Endodermal cell (in vitro differentiated cells): ENCODE measurements around the gene NANOGP8. TPM values are rescaled to one million over a fixed set of nuclear protein-coding genes. Genes with fewer than 3 reads are reported as not detected.

Experiments used
- DNase-seq: peaks from one replicate; pipeline ENCODE4 v3.0.0-alpha.2; 2017
- H3K27ac ChIP-seq: 2 replicates; pipeline ENCODE4 v1.5.1; 2013; ENCODE audit warnings: mild to moderate bottlenecking, low read depth, low read length, moderate library complexity
- H3K27me3 ChIP-seq: 2 replicates; pipeline ENCODE4 v1.6.1; 2013; ENCODE audit warnings: mild to moderate bottlenecking, low read length, moderate library complexity; ENCODE audit not compliant: insufficient read depth, control insufficient read depth, poor library complexity, severe bottlenecking
- H3K36me3 ChIP-seq: 2 replicates; pipeline ENCODE4 v1.7.0; 2013; ENCODE audit warnings: mild to moderate bottlenecking, low read length, moderate library complexity; ENCODE audit not compliant: control insufficient read depth, insufficient read depth
- H3K4me1 ChIP-seq: one replicate; pipeline ENCODE4 v1.7.0; 2013; ENCODE audit warnings: low read length; ENCODE audit not compliant: control insufficient read depth, insufficient read depth
- H3K4me3 ChIP-seq: 2 replicates; pipeline ENCODE4 v1.5.1; 2013; ENCODE audit warnings: mild to moderate bottlenecking, low read length, moderate library complexity
- H3K9ac ChIP-seq: 2 replicates; pipeline ENCODE4 v1.6.1; 2013; ENCODE audit warnings: mild to moderate bottlenecking, low read length, moderate library complexity; ENCODE audit not compliant: poor library complexity, severe bottlenecking; ENCODE audit errors: extremely low read depth
- H3K9me3 ChIP-seq: 2 replicates; pipeline ENCODE4 v1.6.1; 2013; ENCODE audit warnings: mild to moderate bottlenecking, low read length, moderate library complexity; ENCODE audit not compliant: control insufficient read depth
- H3K27ac Mint-ChIP-seq: 2 replicates; pipeline ENCODE4 v1.8.0; 2020; ENCODE audit warnings: mixed read lengths
- H3K27me3 Mint-ChIP-seq: 2 replicates; pipeline ENCODE4 v1.8.0; 2021; ENCODE audit warnings: mild to moderate bottlenecking, mixed read lengths; ENCODE audit not compliant: insufficient read depth
- H3K36me3 Mint-ChIP-seq: 2 replicates; pipeline ENCODE4 v1.8.0; 2020; ENCODE audit warnings: low read depth, mixed read lengths
- H3K4me1 Mint-ChIP-seq: 2 replicates; pipeline ENCODE4 v1.8.0; 2020; ENCODE audit warnings: mixed read lengths
- H3K4me3 Mint-ChIP-seq: 2 replicates; pipeline ENCODE4 v1.8.0; 2020; ENCODE audit warnings: mild to moderate bottlenecking, moderate library complexity, mixed read lengths
- H3K9me3 Mint-ChIP-seq: 2 replicates; pipeline ENCODE4 v1.8.0; 2020; ENCODE audit warnings: mild to moderate bottlenecking, mixed read lengths
- WGBS, 2 experiments: methylation state at CpG; one replicate each; pipeline versions ENCODE4 v1.1.5 to v1.1.7; 2013; ENCODE audit warnings: missing lambda C conversion rate in 2 of 2, mixed read lengths in 1 of 2; ENCODE audit not compliant: insufficient coverage in 1 of 2, insufficient read length in 1 of 2; 5-methylcytosine and 5-hydroxymethylcytosine counted together
- total RNA-seq, 2 donors: library from RNA; stranded (reverse); fragmentation: NEBNext Ultra II Directional in 1 of 2; extraction: Animal tissue kit (Norgen Biotek cat#: 25700) in 1 of 2; gene quantifications; 2 replicates in 1 of 2; 3 replicates in 1 of 2; pipeline ENCODE4 v1.2.1, GENCODE V29; 2021
- TF ChIP-seq, protein P1 (sequence below): fragments of 200-600 bp; sonication (generic); conservative IDR thresholded peaks from 2 replicates; pipeline ENCODE4 v1.5.0; 2021; ENCODE audit warnings: antibody characterized with exemption, mild to moderate bottlenecking

The NANOGP8 gene
- total RNA-seq, 2 donors from 2014 or later, result 1.5 to 47.2 TPM

- peaks cover 10% of the 10 kb centered on the region for H3K9me3 ChIP-seq
- H3K27ac Mint-ChIP-seq, result no peak overlapping the region
- H3K27me3 Mint-ChIP-seq, result no peaks in the 10 kb centered on the region
- no peak overlapping the region for H3K4me3 ChIP-seq
- no peak for DNase-seq
- H3K9me3 Mint-ChIP-seq, result peaks cover 11% of the 10 kb centered on the region
- no peak overlapping the region for H3K27ac ChIP-seq
- H3K36me3 ChIP-seq, result no peaks in the 10 kb centered on the region
- H3K4me3 Mint-ChIP-seq, result no peak overlapping the region
- H3K36me3 Mint-ChIP-seq, result peaks cover 8% of the 10 kb centered on the region
- H3K27me3 ChIP-seq, result no peaks in the 10 kb centered on the region
- TF ChIP-seq, protein P1, sequence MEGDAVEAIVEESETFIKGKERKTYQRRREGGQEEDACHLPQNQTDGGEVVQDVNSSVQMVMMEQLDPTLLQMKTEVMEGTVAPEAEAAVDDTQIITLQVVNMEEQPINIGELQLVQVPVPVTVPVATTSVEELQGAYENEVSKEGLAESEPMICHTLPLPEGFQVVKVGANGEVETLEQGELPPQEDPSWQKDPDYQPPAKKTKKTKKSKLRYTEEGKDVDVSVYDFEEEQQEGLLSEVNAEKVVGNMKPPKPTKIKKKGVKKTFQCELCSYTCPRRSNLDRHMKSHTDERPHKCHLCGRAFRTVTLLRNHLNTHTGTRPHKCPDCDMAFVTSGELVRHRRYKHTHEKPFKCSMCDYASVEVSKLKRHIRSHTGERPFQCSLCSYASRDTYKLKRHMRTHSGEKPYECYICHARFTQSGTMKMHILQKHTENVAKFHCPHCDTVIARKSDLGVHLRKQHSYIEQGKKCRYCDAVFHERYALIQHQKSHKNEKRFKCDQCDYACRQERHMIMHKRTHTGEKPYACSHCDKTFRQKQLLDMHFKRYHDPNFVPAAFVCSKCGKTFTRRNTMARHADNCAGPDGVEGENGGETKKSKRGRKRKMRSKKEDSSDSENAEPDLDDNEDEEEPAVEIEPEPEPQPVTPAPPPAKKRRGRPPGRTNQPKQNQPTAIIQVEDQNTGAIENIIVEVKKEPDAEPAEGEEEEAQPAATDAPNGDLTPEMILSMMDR, result no peak
- H3K4me1 Mint-ChIP-seq, result no peaks in the 10 kb centered on the region
- H3K4me1 ChIP-seq, result no peaks in the 10 kb centered on the region
- no peak overlapping the region for H3K9ac ChIP-seq
Measured at GRCh38 chr15:35123743-35124142, 38.6 kb upstream of the NANOGP8 start.

- Histone ChIP-seq H3K27ac (no peak overlapping the region), H3K4me3 (no peak overlapping the region), H3K36me3 (no peaks in the 10 kb centered on the region), H3K27me3 (no peaks in the 10 kb centered on the region), H3K4me1 (no peaks in the 10 kb centered on the region), H3K9ac (no peak overlapping the region), H3K9me3 (peaks cover 10% of the 10 kb centered on the region)
- Mint-ChIP-seq H3K36me3 (peaks cover 3% of the 10 kb centered on the region), H3K4me3 (no peak overlapping the region), H3K4me1 (peaks cover 6% of the 10 kb centered on the region), H3K27ac (no peak overlapping the region), H3K27me3 (no peaks in the 10 kb centered on the region), H3K9me3 (peaks cover 11% of the 10 kb centered on the region)
- TF ChIP-seq, protein P1, result no peak
- 90 to 94% methylated on average over 23 to 47 of the region's 47 CpGs for WGBS, 2 experiments
- no peak for DNase-seq
Measured at GRCh38 chr15:35121611-35122359, 36.7 kb upstream of the NANOGP8 start.

- H3K27ac ChIP-seq, result no peak overlapping the region
- no peak overlapping the region for H3K4me3 Mint-ChIP-seq
- 96 to 100% methylated on average over 4 to 5 of the region's 6 CpGs for WGBS, 2 experiments
- H3K4me1 Mint-ChIP-seq, result peaks cover 6% of the 10 kb centered on the region
- TF ChIP-seq, protein P1, result no peak
- H3K4me3 ChIP-seq, result no peak overlapping the region
- H3K27me3 Mint-ChIP-seq, result no peaks in the 10 kb centered on the region
- peaks cover 3% of the 10 kb centered on the region for H3K36me3 Mint-ChIP-seq
- no peaks in the 10 kb centered on the region for H3K4me1 ChIP-seq
- no peaks in the 10 kb centered on the region for H3K9me3 ChIP-seq
- H3K9ac ChIP-seq, result no peak overlapping the region
- H3K9me3 Mint-ChIP-seq, result peaks cover 3% of the 10 kb centered on the region
- H3K27me3 ChIP-seq, result no peaks in the 10 kb centered on the region
- H3K36me3 ChIP-seq, result no peaks in the 10 kb centered on the region
- no peak for DNase-seq
- no peak overlapping the region for H3K27ac Mint-ChIP-seq
Measured at GRCh38 chr15:35120173-35120572, 35.1 kb upstream of the NANOGP8 start.
